ENCODE measurements around the gene CCDC59.

Gene CCDC59

DNA sequence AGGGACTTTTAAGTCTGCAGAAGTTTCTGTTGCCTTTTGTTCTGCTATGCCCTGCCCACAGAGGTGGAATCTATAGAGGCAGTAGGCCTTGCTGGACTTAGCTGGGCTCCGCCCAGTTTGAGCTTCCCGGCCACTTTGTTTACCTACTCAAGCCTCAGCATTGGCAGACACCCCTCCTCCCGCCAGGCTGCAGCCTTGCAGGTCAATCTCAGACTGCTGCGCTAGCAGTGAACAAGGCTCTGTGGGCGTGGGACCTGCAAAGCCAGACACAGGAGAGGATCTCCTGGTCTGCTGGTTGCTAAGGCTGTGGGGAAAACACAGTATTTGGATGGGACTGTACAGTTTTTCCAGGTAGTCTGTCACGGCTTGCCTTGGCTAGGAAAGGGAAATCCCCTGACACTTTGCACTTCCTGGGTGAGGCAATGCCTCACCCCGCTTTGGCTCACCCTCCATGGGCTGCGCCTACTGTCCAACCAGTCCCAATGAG, 43.7 kb downstream of the CCDC59 start:
- no peak for DNase-seq

Data from stimulated activated CD4-positive, alpha-beta T cell treated with anti-CD3 and anti-CD28 coated beads, Interleukin-1b, Interleukin-23, amount 100 ng/mL, for 48 hours (primary cell).